HG03565 (cell line): ENCODE data around the gene CSH1.
"Not testable (repeated sequence)": the region's sequence is repeated elsewhere in the genome, so short reads cannot be mapped to it uniquely, and the experiment has no call there.

Experiments
- ATAC-seq: cut with Tn5 transposase; IDR thresholded peaks from one replicate; pipeline ENCODE4 v1.9.1; 2021; ENCODE audit warnings: mild to moderate bottlenecking, moderate library complexity; ENCODE audit not compliant: unreplicated experiment

Gene CSH1

DNA sequence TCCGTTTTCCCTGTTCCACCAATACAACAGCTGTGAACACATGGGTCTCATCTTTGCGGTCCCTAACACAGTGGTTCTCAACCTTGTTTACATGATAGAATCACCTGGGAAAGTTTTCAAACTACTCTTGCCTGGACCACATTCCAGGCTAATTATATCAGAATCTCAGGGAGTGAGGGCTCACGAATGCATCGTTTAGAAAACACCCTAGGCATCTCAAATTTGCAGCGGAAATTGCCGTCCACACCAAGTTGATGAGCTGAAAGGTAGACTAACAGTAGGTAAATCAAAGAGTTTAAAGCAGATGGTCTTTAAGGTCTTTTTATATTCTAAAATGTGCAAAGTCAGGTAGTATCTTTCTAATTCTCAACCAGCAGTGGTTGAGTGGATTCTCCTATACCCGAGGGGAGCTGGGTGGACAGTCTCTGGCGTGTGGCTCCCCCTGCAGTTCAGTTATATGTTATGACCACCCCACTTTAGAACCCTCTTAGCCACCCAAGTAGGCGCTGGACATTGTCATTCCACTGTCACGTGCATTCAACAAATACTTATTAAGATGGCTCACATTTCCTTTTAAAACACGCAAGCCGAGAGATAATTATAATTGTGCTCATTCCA, 10.9 kb upstream of the CSH1 start:
- not testable (repeated sequence) for ATAC-seq

DNA sequence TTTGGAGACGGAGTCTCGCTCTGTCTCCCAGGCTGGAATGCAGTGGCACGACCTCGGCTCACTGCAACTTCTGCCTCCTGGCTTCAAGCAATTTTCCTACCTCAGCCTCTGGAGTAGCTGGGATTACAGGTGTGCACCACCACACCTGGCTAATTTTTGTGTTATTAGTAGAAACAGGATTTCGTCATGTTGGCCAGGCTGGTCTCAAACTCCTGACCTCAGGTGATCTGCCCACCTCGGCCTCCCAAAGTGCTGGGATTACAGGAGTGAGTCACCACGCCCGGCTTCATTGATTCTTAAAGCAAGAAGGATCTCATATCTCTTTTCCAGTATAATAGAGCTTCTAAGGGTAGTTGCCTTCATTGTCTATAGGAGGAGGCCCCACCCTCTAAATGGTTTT, 8.4 kb upstream of the CSH1 start:
- ATAC-seq = not testable (repeated sequence)

DNA sequence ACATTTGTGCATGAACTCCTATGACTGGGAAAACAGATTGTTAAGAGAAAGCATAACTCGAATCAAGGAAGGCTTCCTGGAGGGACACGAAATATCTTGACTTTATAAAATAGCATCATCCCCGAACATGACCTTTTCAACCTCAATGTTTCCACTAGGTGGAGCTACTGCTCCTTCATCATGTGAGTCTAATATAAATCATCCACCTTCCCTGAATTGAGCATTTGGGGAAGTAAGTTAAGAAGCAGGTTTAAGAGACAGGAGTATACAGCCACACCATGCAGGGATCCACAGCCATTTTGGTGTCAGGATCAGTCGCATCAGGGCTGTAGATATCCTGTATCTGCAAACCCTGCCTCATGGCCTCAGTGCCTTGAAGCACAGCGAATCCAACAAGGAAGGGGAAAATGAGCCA, 7.4 kb upstream of the CSH1 start:
- ATAC-seq = not testable (repeated sequence)

DNA sequence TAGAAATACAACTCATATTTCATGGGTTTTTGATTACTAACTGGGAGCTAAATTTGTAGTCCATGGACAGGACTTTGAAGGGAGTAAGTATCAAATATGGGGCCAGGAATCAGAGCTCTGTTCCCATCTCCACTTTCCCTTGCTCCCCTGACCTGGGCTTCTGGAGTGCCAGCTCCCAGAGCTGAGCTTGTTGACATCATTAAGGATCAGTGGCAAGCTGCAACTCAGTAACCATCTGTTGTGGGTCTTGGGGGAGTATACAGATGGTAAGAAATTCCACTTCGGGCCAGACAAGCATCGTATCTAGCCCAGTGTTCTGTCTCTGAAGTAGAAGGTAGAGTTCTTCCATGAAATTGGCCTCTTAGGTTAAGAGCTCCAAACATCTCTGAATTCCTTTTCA, 5.6 kb upstream of the CSH1 start:
- ATAC-seq = not testable (repeated sequence)

DNA sequence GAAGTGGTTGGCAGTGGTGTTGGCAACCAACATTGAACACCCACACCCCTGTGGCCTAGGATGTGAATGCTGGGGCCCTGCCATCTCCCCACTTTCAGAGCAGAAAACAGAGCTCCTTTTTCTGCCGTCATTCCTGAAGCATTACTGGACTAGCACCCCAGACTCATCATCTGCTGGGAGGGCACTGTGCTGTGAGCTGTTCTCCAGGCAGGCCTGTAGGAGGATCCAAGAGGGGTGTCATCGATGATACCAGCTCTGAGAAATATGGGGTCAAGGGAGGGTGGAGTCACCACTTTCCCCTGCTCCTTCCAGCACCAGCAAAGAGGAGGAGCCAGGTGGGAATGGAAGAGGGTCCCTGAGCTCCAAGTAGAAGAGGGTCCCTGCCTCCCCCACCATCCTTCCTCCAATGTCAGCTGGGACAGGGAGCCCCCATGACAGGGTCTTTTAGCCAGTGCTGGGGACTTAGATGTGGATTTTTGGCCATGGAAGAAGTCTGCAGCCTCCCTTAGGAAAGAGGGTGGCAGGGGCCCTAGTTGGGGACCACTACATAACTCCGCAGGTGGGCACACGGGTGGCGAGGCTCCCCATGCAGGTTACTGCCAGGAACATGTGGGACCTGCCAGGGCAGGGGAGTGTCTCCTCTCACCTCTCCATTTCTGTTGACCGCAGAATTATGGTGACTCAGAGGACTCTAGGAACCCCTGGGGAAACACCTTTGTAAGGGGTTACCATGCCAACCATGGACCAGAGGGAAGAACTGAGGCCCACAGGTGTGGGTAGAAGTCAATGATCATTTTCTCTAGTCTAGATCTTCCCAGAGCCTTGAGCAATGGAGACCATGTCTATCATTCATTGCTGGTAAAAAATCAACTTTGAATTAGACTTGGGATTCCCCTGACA, 2.8 kb upstream of the CSH1 start:
- not testable (repeated sequence) for ATAC-seq

DNA sequence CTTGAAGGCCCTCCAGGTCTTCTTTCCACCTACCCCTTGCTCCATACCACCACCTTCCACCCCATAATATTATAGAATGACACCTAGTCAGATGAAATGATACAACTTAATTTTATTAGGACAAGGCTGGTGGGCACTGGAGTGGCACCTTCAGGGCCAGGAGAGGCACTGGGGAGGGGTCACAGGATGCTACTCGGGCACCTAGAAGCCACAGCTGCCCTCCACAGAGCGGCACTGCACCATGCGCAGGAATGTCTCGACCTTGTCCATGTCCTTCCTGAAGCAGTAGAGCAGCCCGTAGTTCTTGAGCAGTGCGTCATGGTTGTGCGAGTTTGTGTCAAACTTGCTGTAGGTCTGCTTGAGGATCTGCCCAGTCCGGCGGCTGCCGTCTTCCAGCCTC, 1.6 kb downstream of the CSH1 start:
- ATAC-seq = not testable (repeated sequence)

DNA sequence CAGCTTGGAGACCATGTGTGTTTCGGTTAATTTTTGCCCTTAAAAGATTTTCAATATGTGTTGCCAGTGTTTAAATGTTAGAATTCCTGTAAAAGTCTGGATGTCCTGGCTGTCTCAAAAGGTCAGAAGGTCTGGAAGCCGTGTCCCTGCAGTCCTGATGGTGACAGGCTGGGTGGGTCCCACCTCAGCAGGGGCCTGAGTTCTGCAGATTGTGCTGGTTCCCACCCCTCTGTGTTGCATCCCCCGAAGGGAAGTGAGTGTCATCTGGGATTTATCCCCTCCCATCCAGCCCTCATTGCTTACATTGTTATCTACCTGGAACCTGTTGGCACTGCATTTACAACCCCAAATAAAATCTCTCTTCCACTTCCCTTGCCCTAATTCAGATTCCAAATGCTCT, 2.4 kb downstream of the CSH1 start:
- not testable (repeated sequence) for ATAC-seq

DNA sequence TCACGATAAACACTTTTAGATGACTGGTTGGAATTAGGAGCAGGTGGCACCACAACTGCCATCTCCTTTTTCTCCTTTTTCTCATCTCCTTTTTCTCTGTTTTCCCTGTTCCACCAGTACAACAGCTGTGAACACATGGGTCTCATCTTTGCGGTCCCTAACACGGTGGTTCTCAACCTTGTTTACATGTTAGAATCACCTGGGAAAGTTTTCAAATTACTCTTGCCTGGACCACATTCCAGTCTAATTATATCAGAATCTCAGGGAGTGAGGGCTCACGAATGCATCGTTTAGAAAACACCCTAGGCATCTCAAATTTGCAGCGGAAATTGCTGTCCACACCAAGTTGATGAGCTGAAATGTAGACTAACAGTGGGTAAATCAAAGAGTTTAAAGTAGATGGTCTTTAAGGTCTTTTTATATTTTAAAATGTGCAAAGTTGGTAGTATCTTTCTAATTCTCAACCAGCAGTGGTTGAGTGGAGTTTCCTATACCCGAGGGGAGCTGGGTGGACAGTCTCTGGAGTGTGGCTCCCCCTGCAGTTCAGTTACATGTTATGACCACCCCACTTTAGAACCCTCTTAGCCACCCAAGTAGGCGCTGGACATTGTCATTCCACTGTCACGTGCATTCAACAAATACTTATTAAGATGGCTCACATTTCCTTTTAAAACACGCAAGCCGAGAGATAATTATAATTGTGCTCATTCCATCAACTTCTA, 3.9 kb downstream of the CSH1 start:
- ATAC-seq = not testable (repeated sequence)

DNA sequence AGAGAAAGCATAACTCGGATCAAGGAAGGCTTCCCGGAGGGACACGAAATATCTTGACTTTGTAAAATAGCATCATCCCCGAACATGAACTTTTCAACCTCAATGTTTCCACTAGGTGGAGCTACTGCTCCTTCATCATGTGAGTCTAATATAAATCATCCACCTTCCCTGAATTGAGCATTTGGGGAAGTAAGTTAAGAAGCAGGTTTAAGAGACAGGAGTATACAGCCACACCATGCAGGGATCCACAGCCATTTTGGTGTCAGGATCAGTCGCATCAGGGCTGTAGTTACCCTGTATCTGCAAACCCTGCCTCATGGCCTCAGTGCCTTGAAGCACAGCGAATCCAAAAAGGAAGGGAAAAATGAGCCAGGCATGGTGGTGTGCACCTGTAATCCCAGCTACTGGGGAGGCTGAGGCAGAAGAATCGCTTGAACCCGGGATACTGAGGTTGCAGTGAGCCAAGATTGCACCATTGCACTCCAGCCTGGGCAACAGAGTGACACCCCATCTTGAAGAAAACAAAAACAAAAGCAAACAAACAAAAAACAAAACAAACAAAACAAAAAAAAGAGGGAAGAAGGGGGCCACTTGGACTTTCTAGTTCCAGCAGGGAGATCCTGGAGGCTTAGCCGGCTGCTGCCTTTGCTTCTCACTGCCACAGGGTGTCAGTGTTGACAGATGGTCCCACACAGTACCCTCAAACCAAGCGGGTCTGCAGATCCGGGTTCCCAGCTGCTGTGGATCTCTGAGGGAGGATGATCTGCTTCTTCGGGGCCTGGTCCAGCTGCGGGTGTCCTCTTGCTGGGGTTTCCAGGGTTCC, 7.1 kb downstream of the CSH1 start:
- not testable (repeated sequence) for ATAC-seq

DNA sequence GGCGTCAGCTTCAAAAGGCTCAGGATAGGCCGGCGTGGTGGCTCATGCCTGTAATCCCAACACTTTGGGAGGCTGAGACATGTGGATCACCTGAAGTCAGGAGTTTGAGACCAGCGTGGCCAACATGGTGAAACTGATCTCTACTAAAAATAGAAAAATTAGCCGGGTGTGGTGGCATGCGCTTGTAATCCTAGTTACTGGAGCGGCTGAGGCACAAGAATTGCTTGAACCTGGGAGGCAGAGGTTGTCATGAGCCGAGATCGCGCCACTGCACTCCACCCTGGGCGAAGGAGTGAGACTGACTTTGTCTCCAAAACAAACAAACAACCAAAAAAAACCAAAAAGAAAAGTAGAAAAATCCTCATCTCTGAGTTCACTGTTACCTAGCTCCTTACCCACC, 11.3 kb downstream of the CSH1 start:
- not testable (repeated sequence) for ATAC-seq

DNA sequence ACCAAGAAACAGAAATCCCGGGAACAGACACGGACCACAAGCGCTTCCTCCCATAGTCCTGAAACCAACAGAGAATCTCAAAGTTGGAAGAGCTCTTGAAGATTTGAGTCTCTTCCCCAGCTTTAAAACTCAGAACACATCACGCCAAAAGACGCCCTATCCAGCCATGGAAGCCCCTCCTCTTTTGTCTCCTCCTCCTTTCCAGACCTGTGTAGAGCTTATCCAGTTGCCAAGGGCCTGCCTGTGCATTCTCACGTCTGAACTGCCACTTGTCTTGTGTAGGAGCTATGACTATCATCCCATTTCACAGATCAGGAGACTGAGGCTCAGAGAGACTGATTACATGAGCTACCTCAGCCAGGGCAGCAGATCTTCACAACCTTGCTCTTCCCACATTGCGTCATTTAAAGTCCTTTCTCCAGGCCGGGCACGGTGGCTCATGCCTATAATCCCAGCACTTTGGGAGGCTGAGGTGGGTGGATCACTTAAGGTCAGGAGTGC, 13.7 kb downstream of the CSH1 start:
- not testable (repeated sequence) for ATAC-seq

DNA sequence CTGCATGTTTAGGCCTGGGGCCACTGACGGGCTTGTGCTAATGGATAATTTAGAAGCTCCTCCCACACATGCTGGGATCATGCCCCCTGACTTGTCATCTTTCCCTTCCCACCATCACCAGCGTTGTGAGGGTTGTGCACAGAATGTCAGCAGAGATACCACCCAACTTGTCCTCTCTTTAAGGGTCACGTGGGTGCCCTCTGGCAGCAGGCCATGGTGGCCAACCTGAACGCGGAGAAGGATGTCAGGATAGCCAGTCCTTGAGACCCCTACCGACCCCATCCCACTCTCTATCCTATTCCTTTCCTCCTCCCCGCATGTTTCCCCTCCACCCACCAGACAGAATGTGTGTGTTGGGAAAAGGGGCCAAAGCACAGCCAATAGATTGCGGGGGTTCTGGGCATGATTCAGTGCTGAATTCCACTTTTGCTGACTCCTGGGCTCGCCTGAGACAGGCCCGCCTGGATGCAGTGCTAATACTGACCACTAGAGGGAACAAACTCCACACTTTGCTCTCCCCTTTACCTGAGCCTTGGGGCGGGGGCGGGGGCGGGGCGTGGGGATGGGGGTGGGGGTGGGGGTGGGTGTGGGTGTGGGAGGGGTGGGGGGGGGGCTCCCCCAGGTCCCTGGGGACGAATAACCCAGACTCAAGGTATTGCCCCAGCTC, 14.3 kb downstream of the CSH1 start, which contains the start of gene GH2:
GH2 (minus strand) TSS at position 10 of the 667 bp plus-strand sequence. CDS start 143 bp downstream, outside the sequence.
- no peak for ATAC-seq

DNA sequence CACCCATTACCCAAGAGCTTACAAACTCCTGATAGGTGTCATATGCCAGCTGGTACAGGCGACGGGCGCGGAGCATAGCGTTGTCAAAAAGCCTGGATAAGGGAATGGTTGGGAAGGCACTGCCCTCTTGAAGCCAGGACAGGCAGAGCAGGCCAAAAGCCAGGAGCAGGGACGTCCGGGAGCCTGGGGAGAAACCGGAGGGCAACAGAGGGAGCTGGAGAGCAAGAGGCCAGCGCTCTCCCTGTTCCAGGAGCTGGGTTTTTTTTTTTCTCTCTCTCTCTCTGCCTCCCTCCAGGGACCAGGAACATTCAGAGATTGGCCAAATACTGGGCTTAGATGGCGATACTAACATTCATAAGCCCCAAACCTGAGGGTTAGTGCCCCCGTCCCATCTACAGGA, 15.0 kb downstream of the CSH1 start:
- not testable (repeated sequence) for ATAC-seq

DNA sequence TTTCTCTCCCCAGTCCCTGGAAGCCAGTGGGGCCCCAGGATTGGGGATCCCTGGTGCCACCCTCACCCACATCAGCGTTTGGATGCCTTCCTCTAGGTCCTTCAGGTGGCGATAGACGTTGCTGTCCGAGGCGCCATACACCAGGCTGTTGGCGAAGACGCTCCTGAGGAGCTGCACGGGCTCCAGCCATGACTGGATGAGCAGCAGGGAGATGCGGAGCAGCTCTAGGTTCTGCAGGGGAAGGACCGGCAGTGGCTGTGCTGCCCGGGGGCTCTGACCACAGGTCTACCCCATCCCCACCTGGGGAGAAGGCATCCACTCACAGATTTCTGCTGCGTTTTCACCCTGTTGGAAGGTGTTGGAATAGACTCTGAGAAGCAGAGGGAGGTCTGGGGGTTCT, 15.7 kb downstream of the CSH1 start:
- no peak for ATAC-seq

DNA sequence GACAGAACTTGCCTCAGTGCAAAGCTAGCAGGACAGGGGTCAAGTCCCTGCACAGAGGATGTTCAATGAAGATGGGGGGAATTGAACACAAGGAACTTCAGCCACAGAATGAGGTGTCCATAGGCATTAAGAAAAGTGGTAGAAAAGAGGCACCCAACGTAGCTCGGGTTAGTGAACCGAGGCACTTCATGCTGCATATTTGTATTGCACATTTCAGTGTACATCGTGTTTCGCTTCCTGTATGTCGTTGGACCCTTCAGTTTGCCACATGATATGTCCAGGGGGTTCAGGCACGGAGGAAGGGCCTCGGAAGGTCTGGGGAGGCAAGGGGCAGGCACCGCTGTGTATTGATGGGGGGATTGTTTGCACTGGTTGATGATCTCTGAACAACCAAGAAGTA, 18.0 kb downstream of the CSH1 start:
- not testable (repeated sequence) for ATAC-seq

DNA sequence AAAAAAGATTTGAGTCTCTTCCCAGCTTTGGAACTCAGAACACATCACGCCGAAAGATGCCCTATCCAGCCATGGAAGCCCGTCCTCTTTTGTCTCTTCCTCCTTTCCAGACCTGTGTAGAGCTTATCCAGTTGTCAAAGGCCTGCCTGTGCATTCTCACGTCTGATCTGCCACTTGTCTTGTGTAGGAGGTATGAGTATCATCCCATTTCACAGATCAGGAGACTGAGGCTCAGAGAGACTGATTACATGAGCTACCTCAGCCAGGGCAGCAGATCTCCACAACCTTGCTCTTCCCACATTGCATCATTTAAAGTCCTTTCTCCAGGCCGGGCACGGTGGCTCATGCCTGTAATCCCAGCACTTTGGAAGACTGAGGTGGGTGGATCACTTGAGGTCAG, 21.7 kb downstream of the CSH1 start:
- ATAC-seq = not testable (repeated sequence)

DNA sequence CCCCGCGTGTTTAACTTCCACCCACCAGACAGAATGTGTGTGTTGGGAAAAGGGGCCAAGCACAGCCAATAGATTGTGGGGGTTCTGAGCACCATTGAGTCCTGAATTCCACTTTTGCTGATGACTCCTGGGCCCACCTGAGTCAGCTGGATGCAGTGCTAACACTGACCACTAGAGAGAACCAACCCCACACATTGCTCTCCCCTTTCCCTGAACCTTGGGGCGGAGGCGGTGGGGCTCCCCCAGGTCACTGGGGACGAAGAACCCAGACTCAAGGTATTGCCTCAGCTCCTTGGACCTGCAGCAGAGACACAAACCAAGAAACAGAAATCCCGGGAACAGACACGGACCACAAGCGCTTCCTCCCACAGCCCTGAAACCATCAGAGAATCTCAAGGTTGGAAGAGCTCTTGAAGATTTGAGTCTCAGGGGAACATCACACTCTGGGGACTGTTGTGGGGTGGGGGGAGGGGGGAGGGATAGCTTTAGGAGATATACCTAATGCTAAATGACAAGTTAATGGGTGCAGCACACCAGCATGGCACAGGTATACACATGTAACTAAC, 22.2 kb downstream of the CSH1 start:
- not testable (repeated sequence) for ATAC-seq

DNA sequence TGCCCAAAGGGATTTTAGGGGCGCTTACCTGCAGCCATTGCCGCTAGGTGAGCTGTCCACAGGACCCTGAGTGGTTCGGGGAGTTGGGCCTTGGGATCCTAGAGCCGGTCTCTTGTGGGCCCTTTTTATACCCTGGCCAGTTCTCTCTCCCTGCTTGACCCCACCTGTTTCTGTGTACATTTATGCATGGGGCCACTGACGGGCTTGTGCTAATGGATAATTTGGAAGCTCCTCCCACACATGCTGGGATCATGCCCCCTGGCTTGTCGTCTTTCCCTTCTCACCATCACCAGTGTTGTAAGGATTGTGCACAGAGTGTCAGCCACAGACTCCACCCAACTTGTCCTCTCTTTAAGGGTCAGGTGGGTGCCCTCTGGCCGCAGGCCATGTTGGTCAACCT, 22.8 kb downstream of the CSH1 start, which contains the start of gene CSH2:
CSH2 (minus strand) TSS at position 101 of the 400 bp plus-strand sequence; CDS start at position 38, 63 bp downstream.
- not testable (repeated sequence) for ATAC-seq

DNA sequence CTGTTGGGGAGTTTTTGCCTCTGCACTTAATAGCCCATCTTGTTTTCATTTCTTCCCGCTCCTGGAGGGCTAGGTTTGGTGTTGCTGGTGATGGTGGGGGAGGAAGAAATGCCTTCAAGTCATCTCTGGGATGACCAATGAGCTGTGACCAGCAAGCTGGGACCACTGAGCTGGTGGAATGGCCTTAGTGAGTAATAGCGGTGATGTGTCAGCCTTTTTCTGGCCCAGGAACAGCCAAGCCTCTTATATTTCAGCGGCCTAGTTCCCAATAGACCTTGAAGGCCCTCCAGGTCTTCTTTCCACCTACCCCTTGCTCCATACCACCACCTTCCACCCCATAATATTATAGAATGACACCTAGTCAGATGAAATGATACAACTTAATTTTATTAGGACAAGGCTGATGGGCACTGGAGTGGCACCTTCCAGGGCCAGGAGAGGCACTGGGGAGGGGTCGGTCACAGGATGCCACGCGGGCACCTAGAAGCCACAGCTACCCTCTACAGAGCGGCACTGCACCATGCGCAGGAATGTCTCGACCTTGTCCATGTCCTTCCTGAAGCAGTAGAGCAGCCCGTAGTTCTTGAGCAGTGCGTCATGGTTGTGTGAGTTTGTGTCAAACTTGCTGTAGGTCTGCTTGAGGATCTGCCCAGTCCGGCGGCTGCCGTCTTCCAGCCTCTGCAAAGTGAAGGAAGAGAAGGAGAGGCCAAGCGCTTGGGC, 24.6 kb downstream of the CSH1 start:
- ATAC-seq = not testable (repeated sequence)
